Activated naive CD8-positive, alpha-beta T cell treated with anti-CD3 and anti-CD28 coated beads for 36 hours (primary cell): Measurements from ENCODE around the gene ZNF883. TPM values are rescaled to one million over a fixed set of nuclear protein-coding genes. Genes with fewer than 3 reads are reported as not detected.

Experiments
- DNase-seq: peaks from one replicate; pipeline ENCODE4 v3.0.0; 2021
- H3K27ac Mint-ChIP-seq: one replicate; pipeline ENCODE4 v1.8.0; 2022; ENCODE audit warnings: mild to moderate bottlenecking, moderate library complexity, mixed read lengths
- H3K27me3 Mint-ChIP-seq: one replicate; pipeline ENCODE4 v1.8.0; 2022; ENCODE audit warnings: mild to moderate bottlenecking, mixed read lengths
- H3K36me3 Mint-ChIP-seq: one replicate; pipeline ENCODE4 v1.8.0; 2021; ENCODE audit warnings: mild to moderate bottlenecking, mixed read lengths
- H3K4me1 Mint-ChIP-seq: one replicate; pipeline ENCODE4 v1.8.0; 2021; ENCODE audit warnings: mixed read lengths
- H3K4me3 Mint-ChIP-seq: one replicate; pipeline ENCODE4 v1.8.0; 2022; ENCODE audit warnings: mild to moderate bottlenecking, moderate library complexity, mixed read lengths
- H3K9me3 Mint-ChIP-seq: one replicate; pipeline ENCODE4 v1.8.0; 2022; ENCODE audit warnings: mixed read lengths
- total RNA-seq, 2 experiments: library from RNA; stranded (reverse); gene quantifications; one replicate each; pipeline ENCODE4 v1.2.3, GENCODE V29; 2021

Gene ZNF883
- total RNA-seq, 2 experiments from 2014 or later = 1.9 to 2.1 TPM

- Mint-ChIP-seq H3K36me3 (peaks cover 2% of the 10 kb centered on the region), H3K27me3 (peaks cover 25% of the 10 kb centered on the region), H3K27ac (no peak overlapping the region), H3K4me3 (no peak overlapping the region), H3K4me1 (no peaks in the 10 kb centered on the region), H3K9me3 (no peaks in the 10 kb centered on the region)
- DNase-seq = no peak
Observed at GRCh38 chr9:112969730-112970129, 42.3 kb downstream of the ZNF883 start.

- no peak for DNase-seq
- H3K4me3 Mint-ChIP-seq = no peak overlapping the region
- no peaks in the 10 kb centered on the region for H3K36me3 Mint-ChIP-seq
- H3K9me3 Mint-ChIP-seq = peaks cover 3% of the 10 kb centered on the region
- no peaks in the 10 kb centered on the region for H3K4me1 Mint-ChIP-seq
- no peak overlapping the region for H3K27ac Mint-ChIP-seq
- H3K27me3 Mint-ChIP-seq = peaks cover 22% of the 10 kb centered on the region
Observed at GRCh38 chr9:112955550-112955949, 56.4 kb downstream of the ZNF883 start.

- H3K36me3 Mint-ChIP-seq = no peaks in the 10 kb centered on the region
- peak; percentile 2 for DNase-seq
- H3K4me3 Mint-ChIP-seq = no peak overlapping the region
- H3K4me1 Mint-ChIP-seq = no peaks in the 10 kb centered on the region
- peaks cover 6% of the 10 kb centered on the region for H3K9me3 Mint-ChIP-seq
- H3K27me3 Mint-ChIP-seq = peaks cover 42% of the 10 kb centered on the region
- no peak overlapping the region for H3K27ac Mint-ChIP-seq
Observed at GRCh38 chr9:112945620-112946208, 66.3 kb downstream of the ZNF883 start.

GRCh38 chr9:112939418-112939817 lies 72.6 kb downstream of the ZNF883 start:
- H3K27ac Mint-ChIP-seq = no peak overlapping the region
- no peaks in the 10 kb centered on the region for H3K36me3 Mint-ChIP-seq
- H3K9me3 Mint-ChIP-seq = no peaks in the 10 kb centered on the region
- no peak for DNase-seq
- no peak overlapping the region for H3K4me3 Mint-ChIP-seq
- no peaks in the 10 kb centered on the region for H3K4me1 Mint-ChIP-seq
- peaks cover 18% of the 10 kb centered on the region for H3K27me3 Mint-ChIP-seq

GRCh38 chr9:112933696-112934095 lies 78.3 kb downstream of the ZNF883 start:
- Mint-ChIP-seq H3K36me3 (no peaks in the 10 kb centered on the region), H3K4me3 (no peak overlapping the region), H3K27me3 (peaks cover 29% of the 10 kb centered on the region), H3K27ac (no peak overlapping the region), H3K4me1 (no peaks in the 10 kb centered on the region), H3K9me3 (no peaks in the 10 kb centered on the region)
- no peak for DNase-seq

- H3K4me1 Mint-ChIP-seq = peaks cover 8% of the 10 kb centered on the region
- peaks cover 44% of the 10 kb centered on the region for H3K27me3 Mint-ChIP-seq
Observed at GRCh38 chr9:112925058-112925641, 86.8 kb downstream of the ZNF883 start.

GRCh38 chr9:112921549-112921948 lies 90.4 kb downstream of the ZNF883 start:
- no peak overlapping the region for H3K27ac Mint-ChIP-seq
- H3K4me1 Mint-ChIP-seq = peaks cover 8% of the 10 kb centered on the region
- peaks cover 31% of the 10 kb centered on the region for H3K27me3 Mint-ChIP-seq
- H3K4me3 Mint-ChIP-seq = no peak overlapping the region
- H3K36me3 Mint-ChIP-seq = no peaks in the 10 kb centered on the region
- H3K9me3 Mint-ChIP-seq = no peaks in the 10 kb centered on the region
- DNase-seq = no peak

More at GRCh38 chr9:112925058-112925641, 86.8 kb downstream of the ZNF883 start:
- DNase-seq = peak; percentile 4
- no peaks in the 10 kb centered on the region for H3K36me3 Mint-ChIP-seq
- no peaks in the 10 kb centered on the region for H3K9me3 Mint-ChIP-seq
- H3K27ac Mint-ChIP-seq = no peak overlapping the region
- no peak overlapping the region for H3K4me3 Mint-ChIP-seq

GRCh38 chr9:112917987-112918362 lies 94.0 kb downstream of the ZNF883 start:
- Mint-ChIP-seq H3K27ac (no peak overlapping the region), H3K9me3 (no peaks in the 10 kb centered on the region), H3K4me1 (no peaks in the 10 kb centered on the region), H3K4me3 (no peak overlapping the region), H3K36me3 (no peaks in the 10 kb centered on the region), H3K27me3 (peaks cover 7% of the 10 kb centered on the region)
- no peak for DNase-seq

- Mint-ChIP-seq H3K9me3 (no peaks in the 10 kb centered on the region), H3K36me3 (no peaks in the 10 kb centered on the region), H3K27me3 (peaks cover 6% of the 10 kb centered on the region), H3K27ac (no peak overlapping the region), H3K4me1 (no peaks in the 10 kb centered on the region), H3K4me3 (no peak overlapping the region)
- no peak for DNase-seq
Observed at GRCh38 chr9:112917047-112917986, 94.7 kb downstream of the ZNF883 start.

GRCh38 chr9:112914524-112914923 lies 97.5 kb downstream of the ZNF883 start:
- H3K27me3 Mint-ChIP-seq = no peaks in the 10 kb centered on the region
- no peaks in the 10 kb centered on the region for H3K4me1 Mint-ChIP-seq
- H3K36me3 Mint-ChIP-seq = no peaks in the 10 kb centered on the region
- DNase-seq = no peak
- no peak overlapping the region for H3K4me3 Mint-ChIP-seq
- no peak overlapping the region for H3K27ac Mint-ChIP-seq
- H3K9me3 Mint-ChIP-seq = no peaks in the 10 kb centered on the region

GRCh38 chr9:112913326-112913725 lies 98.7 kb downstream of the ZNF883 start:
- H3K27ac Mint-ChIP-seq = no peak overlapping the region
- no peaks in the 10 kb centered on the region for H3K36me3 Mint-ChIP-seq
- H3K4me3 Mint-ChIP-seq = no peak overlapping the region
- no peaks in the 10 kb centered on the region for H3K4me1 Mint-ChIP-seq
- H3K9me3 Mint-ChIP-seq = no peaks in the 10 kb centered on the region
- H3K27me3 Mint-ChIP-seq = no peaks in the 10 kb centered on the region
- DNase-seq = no peak

- Mint-ChIP-seq H3K27me3 (no peaks in the 10 kb centered on the region), H3K4me1 (no peaks in the 10 kb centered on the region), H3K27ac (no peak overlapping the region), H3K9me3 (no peaks in the 10 kb centered on the region), H3K36me3 (no peaks in the 10 kb centered on the region), H3K4me3 (no peak overlapping the region)
- no peak for DNase-seq
Observed at GRCh38 chr9:112912636-112913035, 99.4 kb downstream of the ZNF883 start.

GRCh38 chr9:112911736-112912135 lies 100.3 kb downstream of the ZNF883 start:
- no peak overlapping the region for H3K4me3 Mint-ChIP-seq
- no peaks in the 10 kb centered on the region for H3K9me3 Mint-ChIP-seq
- no peak for DNase-seq
- H3K27me3 Mint-ChIP-seq = no peaks in the 10 kb centered on the region
- no peaks in the 10 kb centered on the region for H3K4me1 Mint-ChIP-seq
- no peak overlapping the region for H3K27ac Mint-ChIP-seq
- H3K36me3 Mint-ChIP-seq = no peaks in the 10 kb centered on the region
